Activated CD4-positive, alpha-beta T cell treated with anti-CD3 and anti-CD28 coated beads, Interleukin-2, amount 50 U/mL, for 16 hours (primary cell): ENCODE results near the gene KIF2A.

Experiments used
- DNase-seq: peaks from one replicate; pipeline ENCODE4 v3.0.0-alpha.2; 2020

KIF2A gene

GRCh38 chr5:62386824-62387223, 80.8 kb downstream of the KIF2A start:
- DNase-seq: no peak

- DNase-seq: no peak
These were observed 89.4 kb downstream of the KIF2A start for GRCh38 chr5:62395210-62395950.

GRCh38 chr5:62403411-62404250, 97.6 kb downstream of the KIF2A start, which contains the start of gene DIMT1:
Gene DIMT1 (minus strand): TSS chr5:62403905. CDS start chr5:62403772, 133 bp downstream.
- DNase-seq: peak; percentile 98

GRCh38 chr5:62412549-62413329, 106.7 kb downstream of the KIF2A start, which contains the start of gene IPO11:
Gene IPO11 (plus strand): TSS chr5:62412763. CDS start chr5:62437280, 24,517 bp downstream.
- DNase-seq: peak; percentile 100

GRCh38 chr5:62413711-62414110, 107.7 kb downstream of the KIF2A start:
- no peak for DNase-seq

GRCh38 chr5:62418462-62419076, 112.6 kb downstream of the KIF2A start:
- no peak for DNase-seq

GRCh38 chr5:62419609-62420008, 113.6 kb downstream of the KIF2A start:
- no peak for DNase-seq

GRCh38 chr5:62421414-62421813, 115.4 kb downstream of the KIF2A start:
- DNase-seq: no peak

- no peak for DNase-seq
These were observed 118.8 kb downstream of the KIF2A start for GRCh38 chr5:62424763-62425162.

GRCh38 chr5:62431735-62432620, 126.0 kb downstream of the KIF2A start:
- no peak for DNase-seq

GRCh38 chr5:62432621-62433064, 126.6 kb downstream of the KIF2A start:
- DNase-seq: no peak
